C4-2B (cell line): ENCODE measurements around the gene MIPOL1.

Experiments used
- ZFX ChIP-seq: fragments of 450-650 bp; IDR thresholded peaks from 2 replicates; pipeline ENCODE4 v1.6.1; 2017
- TF ChIP-seq, protein P1 (sequence below): fragments of 450-650 bp; conservative IDR thresholded peaks from 2 replicates; pipeline ENCODE4 v1.5.1; 2017; ENCODE audit warnings: mild to moderate bottlenecking

DNA sequence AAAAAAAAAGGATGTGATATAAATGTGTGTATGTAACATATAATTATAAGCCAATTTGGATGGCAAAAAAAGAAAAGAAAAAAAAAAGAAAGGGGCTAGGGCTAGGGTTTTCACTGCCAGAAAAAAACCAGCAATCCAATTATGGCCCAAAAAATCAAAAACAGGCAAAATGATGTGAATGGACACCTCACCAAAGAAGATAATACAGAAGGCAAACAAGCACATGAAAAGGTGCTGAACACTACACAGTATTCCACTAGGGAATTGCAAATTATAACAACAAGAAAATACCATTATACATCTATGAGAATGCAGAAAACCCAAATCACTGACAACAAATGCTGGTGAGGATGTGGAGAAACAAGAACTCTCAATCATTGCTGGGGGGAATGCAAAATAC is 12.1 kb upstream of the MIPOL1 start:
- TF ChIP-seq ZFX: no peak
- TF ChIP-seq, protein P1, sequence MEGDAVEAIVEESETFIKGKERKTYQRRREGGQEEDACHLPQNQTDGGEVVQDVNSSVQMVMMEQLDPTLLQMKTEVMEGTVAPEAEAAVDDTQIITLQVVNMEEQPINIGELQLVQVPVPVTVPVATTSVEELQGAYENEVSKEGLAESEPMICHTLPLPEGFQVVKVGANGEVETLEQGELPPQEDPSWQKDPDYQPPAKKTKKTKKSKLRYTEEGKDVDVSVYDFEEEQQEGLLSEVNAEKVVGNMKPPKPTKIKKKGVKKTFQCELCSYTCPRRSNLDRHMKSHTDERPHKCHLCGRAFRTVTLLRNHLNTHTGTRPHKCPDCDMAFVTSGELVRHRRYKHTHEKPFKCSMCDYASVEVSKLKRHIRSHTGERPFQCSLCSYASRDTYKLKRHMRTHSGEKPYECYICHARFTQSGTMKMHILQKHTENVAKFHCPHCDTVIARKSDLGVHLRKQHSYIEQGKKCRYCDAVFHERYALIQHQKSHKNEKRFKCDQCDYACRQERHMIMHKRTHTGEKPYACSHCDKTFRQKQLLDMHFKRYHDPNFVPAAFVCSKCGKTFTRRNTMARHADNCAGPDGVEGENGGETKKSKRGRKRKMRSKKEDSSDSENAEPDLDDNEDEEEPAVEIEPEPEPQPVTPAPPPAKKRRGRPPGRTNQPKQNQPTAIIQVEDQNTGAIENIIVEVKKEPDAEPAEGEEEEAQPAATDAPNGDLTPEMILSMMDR: no peak
